Measurements from ENCODE around the gene STPG2. TPM values are rescaled to one million over a fixed set of nuclear protein-coding genes. Genes with fewer than 3 reads are reported as not detected.

Gene STPG2
- total RNA-seq, 1 experiment from 2014 or later: 0.35 TPM

- no peak for DNase-seq
- Histone ChIP-seq H3K79me2 (ENCODE audit: low read depth) (no peaks in the 10 kb centered on the region), H3K9me3 (ENCODE audit: insufficient read depth, low read depth) (no peaks in the 10 kb centered on the region), H3K4me1 (replicated peaks; ENCODE audit: insufficient read depth) (no peaks in the 10 kb centered on the region), H3K27ac (no peak overlapping the region), H3K27me3 (ENCODE audit: insufficient read depth, low read depth) (no peaks in the 10 kb centered on the region), H3F3A (ENCODE audit: insufficient read depth, low read depth) (no peaks in the 10 kb centered on the region), H4K20me1 (ENCODE audit: insufficient read depth) (no peaks in the 10 kb centered on the region), H2AFZ (no peak overlapping the region), H3K9me2 (ENCODE audit: insufficient read depth) (no peaks in the 10 kb centered on the region), H3K36me3 (ENCODE audit: low read depth) (no peaks in the 10 kb centered on the region), H3K4me2 (no peak overlapping the region), H3K4me3 (no peak overlapping the region)
- ChIA-PET CTCF (no interaction called here), POLR2A (ENCODE audit: unreplicated experiment) (no interaction called here)
- BruUV-seq (replicated peaks): no TSS peak
- TF ChIP-seq CTCF (conservative IDR thresholded peaks at IDR 0.05) (no peak), EZH2 (IDR thresholded peaks at IDR 0.05; ENCODE audit: low read depth) (no peak)
- intact Hi-C loops (cut with micrococcal nuclease; ENCODE audit: unreplicated experiment): no loop called here
Measured at GRCh38 chr4:97867557-97868091, 275.7 kb downstream of the STPG2 start.

- H3K9me3 ChIP-seq (ENCODE audit: insufficient read depth, low read depth): no peaks in the 10 kb centered on the region
- no peaks in the 10 kb centered on the region for H4K20me1 ChIP-seq (ENCODE audit: insufficient read depth)
- H3K27me3 ChIP-seq (ENCODE audit: insufficient read depth, low read depth): no peaks in the 10 kb centered on the region
- H3K36me3 ChIP-seq (ENCODE audit: low read depth): no peaks in the 10 kb centered on the region
- DNase-seq: no peak
- H2AFZ ChIP-seq: no peak overlapping the region
- intact Hi-C loops (cut with micrococcal nuclease; ENCODE audit: unreplicated experiment): no loop called here
- CTCF ChIA-PET: no interaction called here
- no peak overlapping the region for H3K4me3 ChIP-seq
- no peaks in the 10 kb centered on the region for H3K4me1 ChIP-seq (replicated peaks; ENCODE audit: insufficient read depth)
- POLR2A ChIA-PET (ENCODE audit: unreplicated experiment): no interaction called here
- H3K4me2 ChIP-seq: no peak overlapping the region
- H3F3A ChIP-seq (ENCODE audit: insufficient read depth, low read depth): no peaks in the 10 kb centered on the region
- no peaks in the 10 kb centered on the region for H3K9me2 ChIP-seq (ENCODE audit: insufficient read depth)
- no TSS peak for BruUV-seq (replicated peaks)
- H3K79me2 ChIP-seq (ENCODE audit: low read depth): no peaks in the 10 kb centered on the region
- TF ChIP-seq CTCF (conservative IDR thresholded peaks at IDR 0.05): no peak
- no peak for TF ChIP-seq EZH2 (IDR thresholded peaks at IDR 0.05; ENCODE audit: low read depth)
- no peak overlapping the region for H3K27ac ChIP-seq
Measured at GRCh38 chr4:97866821-97867556, 276.3 kb downstream of the STPG2 start.

GRCh38 chr4:97851115-97851514 is 292.2 kb downstream of the STPG2 start:
- H3F3A ChIP-seq (ENCODE audit: insufficient read depth, low read depth): no peaks in the 10 kb centered on the region
- H3K79me2 ChIP-seq (ENCODE audit: low read depth): no peaks in the 10 kb centered on the region
- no peak overlapping the region for H2AFZ ChIP-seq
- H3K4me2 ChIP-seq: no peak overlapping the region
- intact Hi-C loops (cut with micrococcal nuclease; ENCODE audit: unreplicated experiment): no loop called here
- H3K4me3 ChIP-seq: no peak overlapping the region
- no TSS peak for BruUV-seq (replicated peaks)
- no peaks in the 10 kb centered on the region for H3K36me3 ChIP-seq (ENCODE audit: low read depth)
- no peaks in the 10 kb centered on the region for H3K27me3 ChIP-seq (ENCODE audit: insufficient read depth, low read depth)
- ChIA-PET CTCF (no interaction called here), POLR2A (ENCODE audit: unreplicated experiment) (no interaction called here)
- H3K9me2 ChIP-seq (ENCODE audit: insufficient read depth): no peaks in the 10 kb centered on the region
- no peak overlapping the region for H3K27ac ChIP-seq
- no peaks in the 10 kb centered on the region for H4K20me1 ChIP-seq (ENCODE audit: insufficient read depth)
- DNase-seq: no peak
- TF ChIP-seq CTCF (conservative IDR thresholded peaks at IDR 0.05) (no peak), EZH2 (IDR thresholded peaks at IDR 0.05; ENCODE audit: low read depth) (no peak)
- H3K9me3 ChIP-seq (ENCODE audit: insufficient read depth, low read depth): no peaks in the 10 kb centered on the region
- H3K4me1 ChIP-seq (replicated peaks; ENCODE audit: insufficient read depth): no peaks in the 10 kb centered on the region
